H9 (cell line): ENCODE data around the gene ZNF70. TPM values are rescaled to one million over a fixed set of nuclear protein-coding genes. Genes with fewer than 3 reads are reported as not detected.

Source experiments
- DNase-seq: peaks from one replicate; pipeline ENCODE4 v3.0.0-alpha.2; 2017
- H2AFZ ChIP-seq: one replicate; pipeline ENCODE4 v1.6.1; 2013; ENCODE audit warnings: mild to moderate bottlenecking, low read length, control low read depth, moderate library complexity
- H2AK5ac ChIP-seq: 2 replicates; pipeline ENCODE4 v1.6.1; 2013; ENCODE audit warnings: low read length, control low read depth, mixed read lengths; ENCODE audit not compliant: insufficient read length
- H2BK120ac ChIP-seq: one replicate; pipeline ENCODE4 v1.6.1; 2013; ENCODE audit warnings: low read depth, mild to moderate bottlenecking, low read length, control low read depth, inconsistent platforms; ENCODE audit not compliant: poor library complexity, severe bottlenecking
- H2BK12ac ChIP-seq: 2 replicates; pipeline ENCODE4 v1.6.1; 2013; ENCODE audit warnings: low read length, control low read depth, mixed read lengths, low read depth; ENCODE audit not compliant: insufficient read length
- H2BK15ac ChIP-seq: 2 replicates; pipeline ENCODE4 v1.6.1; 2013; ENCODE audit warnings: low read depth, low read length, control low read depth
- H2BK20ac ChIP-seq: one replicate; pipeline ENCODE4 v1.6.1; 2013; ENCODE audit warnings: low read depth, mild to moderate bottlenecking, low read length, control low read depth, inconsistent platforms; ENCODE audit not compliant: poor library complexity, severe bottlenecking
- H2BK5ac ChIP-seq: 2 replicates; pipeline ENCODE4 v1.6.1; 2013; ENCODE audit warnings: low read length, control low read depth, mixed read lengths; ENCODE audit not compliant: insufficient read length
- H3K14ac ChIP-seq: 2 replicates; pipeline ENCODE4 v1.6.1; 2013; ENCODE audit warnings: low read length, control low read depth; ENCODE audit not compliant: insufficient read depth
- H3K18ac ChIP-seq: 2 replicates; pipeline ENCODE4 v1.6.1; 2013; ENCODE audit warnings: low read depth, mild to moderate bottlenecking, mixed read lengths, low read length, control low read depth; ENCODE audit not compliant: insufficient read length
- H3K23ac ChIP-seq: 2 replicates; pipeline ENCODE4 v1.6.1; 2013; ENCODE audit warnings: low read length, control low read depth, mixed read lengths, low read depth; ENCODE audit not compliant: insufficient read length
- H3K23me2 ChIP-seq: 2 replicates; pipeline ENCODE4 v1.6.1; 2013; ENCODE audit warnings: low read depth, mild to moderate bottlenecking, mixed read lengths, low read length, control low read depth; ENCODE audit not compliant: insufficient read length, poor library complexity, severe bottlenecking
- H3K27ac ChIP-seq: 2 replicates; pipeline ENCODE4 v1.5.1; 2013; ENCODE audit warnings: low read length, control low read depth, mixed read lengths, low read depth; ENCODE audit not compliant: insufficient read length
- H3K27me3 ChIP-seq: 2 replicates; pipeline ENCODE4 v1.6.1; 2013; ENCODE audit warnings: low read length, control low read depth, inconsistent platforms; ENCODE audit not compliant: insufficient read depth
- H3K4ac ChIP-seq: 2 replicates; pipeline ENCODE4 v1.6.1; 2013; ENCODE audit warnings: low read depth, mild to moderate bottlenecking, control low read depth, inconsistent platforms, low read length, moderate library complexity
- H3K4me1 ChIP-seq: 2 replicates; pipeline ENCODE4 v1.6.1; 2013; ENCODE audit warnings: low read length, control low read depth, inconsistent platforms; ENCODE audit not compliant: insufficient read depth
- H3K4me2 ChIP-seq: 2 replicates; pipeline ENCODE4 v1.6.1; 2013; ENCODE audit warnings: low read length, control low read depth, mixed read lengths; ENCODE audit not compliant: insufficient read length, insufficient read depth
- H3K56ac ChIP-seq: 2 replicates; pipeline ENCODE4 v1.6.1; 2013; ENCODE audit warnings: low read depth, mild to moderate bottlenecking, mixed read lengths, low read length, control low read depth; ENCODE audit not compliant: insufficient read length
- H3K79me1 ChIP-seq: 2 replicates; pipeline ENCODE4 v1.6.1; 2013; ENCODE audit warnings: low read depth, mild to moderate bottlenecking, moderate library complexity, low read length, control low read depth, inconsistent platforms; ENCODE audit not compliant: insufficient read depth, poor library complexity, severe bottlenecking
- H3K79me2 ChIP-seq: 2 replicates; pipeline ENCODE4 v1.6.1; 2013; ENCODE audit warnings: low read length, control low read depth, inconsistent platforms; ENCODE audit not compliant: insufficient read depth
- H3K9ac ChIP-seq: 2 replicates; pipeline ENCODE4 v1.6.1; 2013; ENCODE audit warnings: low read length, control low read depth, mixed read lengths; ENCODE audit not compliant: insufficient read length; ENCODE audit errors: extremely low read depth
- H3K9me3 ChIP-seq: one replicate; pipeline ENCODE4 v1.6.1; 2013; ENCODE audit warnings: low read depth, low read length, inconsistent platforms; ENCODE audit not compliant: control insufficient read depth
- H3T11ph ChIP-seq: one replicate; pipeline ENCODE4 v1.6.1; 2013; ENCODE audit warnings: mild to moderate bottlenecking, low read length, control low read depth, inconsistent platforms
- H4K20me1 ChIP-seq: one replicate; pipeline ENCODE4 v1.6.1; 2013; ENCODE audit not compliant: control insufficient read depth, insufficient read length, insufficient read depth
- H4K5ac ChIP-seq: 2 replicates; pipeline ENCODE4 v1.6.1; 2013; ENCODE audit warnings: low read depth, mild to moderate bottlenecking, mixed read lengths, low read length, control low read depth; ENCODE audit not compliant: insufficient read length
- H4K8ac ChIP-seq: replicated peaks from 2 replicates; pipeline ENCODE4 v1.6.1; 2013; ENCODE audit warnings: low read length, control low read depth, mixed read lengths, low read depth; ENCODE audit not compliant: insufficient read length
- H4K91ac ChIP-seq: 2 replicates; pipeline ENCODE4 v1.6.1; 2013; ENCODE audit warnings: low read depth, mild to moderate bottlenecking, moderate library complexity, mixed read lengths, low read length, control low read depth; ENCODE audit not compliant: insufficient read length
- H3K27ac Mint-ChIP-seq, 3 experiments: 2 replicates in 2 of 3; 3 replicates in 1 of 3; pipeline ENCODE4 v1.8.0; 2020 to 2021; ENCODE audit warnings: mixed read lengths in 3 of 3, mild to moderate bottlenecking in 1 of 3, moderate library complexity in 1 of 3
- H3K27me3 Mint-ChIP-seq: 2 replicates; pipeline ENCODE4 v1.8.0; 2021; ENCODE audit warnings: low read depth, mild to moderate bottlenecking, moderate library complexity, mixed read lengths
- H3K36me3 Mint-ChIP-seq, 3 experiments: 2 replicates in 2 of 3; 3 replicates in 1 of 3; pipeline ENCODE4 v1.8.0; 2020 to 2021; ENCODE audit warnings: low read depth in 3 of 3, mixed read lengths in 3 of 3; ENCODE audit not compliant: insufficient read depth in 1 of 3
- H3K4me1 Mint-ChIP-seq, 2 experiments: 2 replicates each; pipeline ENCODE4 v1.8.0; 2020; ENCODE audit warnings: mixed read lengths in 2 of 2
- H3K4me3 Mint-ChIP-seq, 2 experiments: 2 replicates in 1 of 2; 3 replicates in 1 of 2; pipeline ENCODE4 v1.8.0; 2020 to 2021; ENCODE audit warnings: mild to moderate bottlenecking in 2 of 2, mixed read lengths in 2 of 2, moderate library complexity in 1 of 2
- H3K9me3 Mint-ChIP-seq, 2 experiments: 2 replicates in 1 of 2; 3 replicates in 1 of 2; pipeline ENCODE4 v1.8.0; 2020; ENCODE audit warnings: mild to moderate bottlenecking in 2 of 2, mixed read lengths in 2 of 2, moderate library complexity in 1 of 2
- WGBS: extraction: QIAGEN DNeasy Blood & Tissue Kit; methylation state at CpG from one replicate; pipeline ENCODE4 v1.1.7; 2013; ENCODE audit warnings: missing lambda C conversion rate, low lambda C conversion rate, mixed read lengths; ENCODE audit not compliant: insufficient read length; ENCODE audit errors: extremely low coverage; 5-methylcytosine and 5-hydroxymethylcytosine counted together
- long read RNA-seq: library from polyadenylated mRNA; unstranded; transcript quantifications from one replicate; pipeline ENCODE4 v2.0.0, GENCODE V29; 2020
- total RNA-seq: library from RNA; stranded (reverse); gene quantifications from 2 replicates; pipeline ENCODE4 v1.2.1, GENCODE V29; 2021
- TF ChIP-seq, protein P1 (sequence below): fragments of 200-600 bp; sonication (generic); conservative IDR thresholded peaks from 3 replicates; pipeline ENCODE4 v1.8.0; 2021; ENCODE audit warnings: antibody characterized with exemption, mild to moderate bottlenecking

ZNF70 gene
- 3.2 and 3.5 TPM in 2 replicates for total RNA-seq
- long read RNA-seq, full-length matches to known transcripts, result 2 of 5 reads
- long read RNA-seq, partial matches to known transcripts, result 0 of 5 reads
- long read RNA-seq, other reads (novel, unspliced or antisense), result 3 of 5 reads

- Mint-ChIP-seq H3K36me3 (peaks cover 0 to 1% (median 0%) of the 10 kb centered on the region in 3 experiments; a peak in 2 of 7 replicates), H3K4me3 (peak within 1 kb of the TSS; percentile 77 to 88), H3K9me3 (no peaks in the 10 kb centered on the region; a peak in 1 of 5 replicates), H3K27me3 (peaks cover 4% of the 10 kb centered on the region), H3K4me1 (peaks cover 13 to 37% of the 10 kb centered on the region in 2 experiments), H3K27ac (peak within 1 kb of the TSS; percentile 70 to 89 (median 87); a peak in 6 of 7 replicates)
- Histone ChIP-seq H3K14ac (peak within 1 kb of the TSS; percentile 97), H3K27me3 (no peaks in the 10 kb centered on the region), H3K23me2 (peaks cover 8% of the 10 kb centered on the region), H2BK120ac (no peak within 1 kb of the TSS), H2BK5ac (no peak within 1 kb of the TSS), H4K8ac (no peak within 1 kb of the TSS), H3K79me2 (no peaks in the 10 kb centered on the region), H3K23ac (no peak within 1 kb of the TSS), H2BK20ac (no peak within 1 kb of the TSS), H2BK12ac (no peak within 1 kb of the TSS), H3K56ac (no peak within 1 kb of the TSS), H3K9ac (peak within 1 kb of the TSS; percentile 93), H2AFZ (no peak within 1 kb of the TSS), H3K79me1 (no peaks in the 10 kb centered on the region), H2AK5ac (no peak within 1 kb of the TSS), H4K91ac (no peak within 1 kb of the TSS), H3K4ac (no peak within 1 kb of the TSS; the same call in 1 of the 2 replicates), H3K4me1 (no peaks in the 10 kb centered on the region; the same call in 1 of the 2 replicates), H3K27ac (no peak within 1 kb of the TSS), H3K18ac (peak within 1 kb of the TSS; percentile 91), H3T11ph (no peak within 1 kb of the TSS), H2BK15ac (no peak within 1 kb of the TSS), H4K5ac (no peak within 1 kb of the TSS), H4K20me1 (no peaks in the 10 kb centered on the region), H3K4me2 (peak within 1 kb of the TSS; percentile 59), H3K9me3 (no peaks in the 10 kb centered on the region)
- no CpG with 5 or more reads among the region's 78 CpGs for WGBS
- TF ChIP-seq, protein P1, sequence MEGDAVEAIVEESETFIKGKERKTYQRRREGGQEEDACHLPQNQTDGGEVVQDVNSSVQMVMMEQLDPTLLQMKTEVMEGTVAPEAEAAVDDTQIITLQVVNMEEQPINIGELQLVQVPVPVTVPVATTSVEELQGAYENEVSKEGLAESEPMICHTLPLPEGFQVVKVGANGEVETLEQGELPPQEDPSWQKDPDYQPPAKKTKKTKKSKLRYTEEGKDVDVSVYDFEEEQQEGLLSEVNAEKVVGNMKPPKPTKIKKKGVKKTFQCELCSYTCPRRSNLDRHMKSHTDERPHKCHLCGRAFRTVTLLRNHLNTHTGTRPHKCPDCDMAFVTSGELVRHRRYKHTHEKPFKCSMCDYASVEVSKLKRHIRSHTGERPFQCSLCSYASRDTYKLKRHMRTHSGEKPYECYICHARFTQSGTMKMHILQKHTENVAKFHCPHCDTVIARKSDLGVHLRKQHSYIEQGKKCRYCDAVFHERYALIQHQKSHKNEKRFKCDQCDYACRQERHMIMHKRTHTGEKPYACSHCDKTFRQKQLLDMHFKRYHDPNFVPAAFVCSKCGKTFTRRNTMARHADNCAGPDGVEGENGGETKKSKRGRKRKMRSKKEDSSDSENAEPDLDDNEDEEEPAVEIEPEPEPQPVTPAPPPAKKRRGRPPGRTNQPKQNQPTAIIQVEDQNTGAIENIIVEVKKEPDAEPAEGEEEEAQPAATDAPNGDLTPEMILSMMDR, result no peak
- peak; percentile 96 for DNase-seq
Measured at GRCh38 chr22:23750714-23751440, at the start of gene ZNF70. Gene ZNF70 (minus strand): TSS chr22:23751112. CDS start chr22:23745140, 5,972 bp downstream.
